Spleen (tissue), 7 donors: ENCODE results near the gene APAF1.

Source experiments
- CTCF ChIP-seq, 11 experiments: fragments of 200-600 bp in 7 of 11; fragments of 450-650 bp in 4 of 11; sonication (generic) in 4 of 11; IDR thresholded peaks in 8 of 11; conservative IDR thresholded peaks in 3 of 11; 1 replicate in 7 of 11; 2 replicates in 4 of 11; pipeline versions ENCODE4 v1.4.0 to v1.8.0; 2016 to 2021; ENCODE audit warnings: antibody characterized with exemption in 11 of 11, inconsistent platforms in 4 of 11, mild to moderate bottlenecking in 1 of 11
- POLR2A ChIP-seq, 3 donors: fragments of 450-650 bp; IDR thresholded peaks; one replicate each; pipeline ENCODE4 v1.5.1; 2017; ENCODE audit warnings: antibody characterized with exemption in 3 of 3, mild to moderate bottlenecking in 1 of 3
- POLR2AphosphoS5 ChIP-seq, 3 donors: sonication (generic); formaldehyde crosslinking; IDR thresholded peaks; one replicate each; pipeline ENCODE4 v1.5.1; 2017; ENCODE audit warnings: antibody characterized with exemption in 3 of 3
- donor health status: DM: no; HTN: no; CAD: no; lungs with moderate emphysema.
- donor health status: DM: no; HTN: no; CAD: no.
- donor health status: DM: no; HTN: no; CAD: no.

DNA sequence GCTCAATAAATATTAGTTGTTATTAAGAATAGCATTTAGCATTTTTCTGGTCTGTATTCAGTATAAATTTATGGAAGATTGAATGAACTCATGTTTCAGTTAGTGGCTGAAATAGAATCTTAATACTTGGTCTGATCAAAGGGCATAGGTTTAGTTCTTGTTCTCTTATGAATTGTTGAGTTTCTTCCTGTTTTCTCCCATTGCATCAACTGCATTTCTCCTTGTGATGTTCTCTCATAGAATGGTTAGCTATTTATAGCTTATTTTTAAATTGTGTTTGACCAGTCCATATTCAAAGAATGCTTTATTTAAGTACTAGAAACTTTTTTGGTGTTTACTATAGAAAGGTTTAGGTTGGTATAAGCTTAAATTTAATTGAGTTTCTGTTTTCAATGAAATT is 29.8 kb downstream of the APAF1 start:
- no peak for TF ChIP-seq CTCF (IDR thresholded peaks at IDR 0.05 in 8 of 11, conservative IDR thresholded peaks at IDR 0.05 in 3 of 11)
- no peak for TF ChIP-seq POLR2A (IDR thresholded peaks at IDR 0.05)
- no peak for TF ChIP-seq POLR2AphosphoS5 (IDR thresholded peaks at IDR 0.05)
